HG03432 (cell line): ENCODE data around the gene TRMT112.

Source experiments
- ATAC-seq: cut with Tn5 transposase; IDR thresholded peaks from one replicate; pipeline ENCODE4 v1.9.1; 2021; ENCODE audit warnings: mild to moderate bottlenecking, moderate library complexity; ENCODE audit not compliant: unreplicated experiment

The TRMT112 gene

GRCh38 chr11:64281957-64282770 is 35.2 kb downstream of the TRMT112 start:
- ATAC-seq, result no peak

- ATAC-seq, result no peak
These were observed 38.7 kb downstream of the TRMT112 start for GRCh38 chr11:64278576-64279190.

- no peak for ATAC-seq
These were observed 40.5 kb downstream of the TRMT112 start for GRCh38 chr11:64276653-64277431.

- ATAC-seq, result no peak
These were observed 41.5 kb downstream of the TRMT112 start for GRCh38 chr11:64275841-64276240.

GRCh38 chr11:64275031-64275800 is 42.1 kb downstream of the TRMT112 start:
- ATAC-seq, result no peak

GRCh38 chr11:64269540-64270220 is 47.7 kb downstream of the TRMT112 start:
- ATAC-seq, result peak; percentile 67

- peak; percentile 18 for ATAC-seq
These were observed 48.3 kb downstream of the TRMT112 start for GRCh38 chr11:64268893-64269539.

GRCh38 chr11:64268025-64268892 is 49.1 kb downstream of the TRMT112 start:
- ATAC-seq, result no peak

GRCh38 chr11:64267207-64267945 is 50.0 kb downstream of the TRMT112 start:
- ATAC-seq, result no peak
